Measurements from ENCODE around the gene RSU1. TPM values are rescaled to one million over a fixed set of nuclear protein-coding genes. Genes with fewer than 3 reads are reported as not detected.

RSU1 gene
- polyA plus RNA-seq, 1 donor: 72.4 TPM

- no peak for DNase-seq
These were observed 81.6 kb downstream of the RSU1 start for GRCh38 chr10:16735671-16736070.

GRCh38 chr10:16732376-16732775, 84.8 kb downstream of the RSU1 start:
- DNase-seq: no peak

- no peak for DNase-seq
These were observed 89.0 kb downstream of the RSU1 start for GRCh38 chr10:16728266-16728665.

- no peak for DNase-seq
These were observed 89.6 kb downstream of the RSU1 start for GRCh38 chr10:16727666-16728065.

GRCh38 chr10:16724509-16724908, 92.7 kb downstream of the RSU1 start:
- no peak for DNase-seq

- DNase-seq: no peak
These were observed 96.4 kb downstream of the RSU1 start for GRCh38 chr10:16720812-16721211.

GRCh38 chr10:16717622-16718395, 99.4 kb downstream of the RSU1 start:
- DNase-seq: peak; percentile 17

- DNase-seq: no peak
These were observed 101.2 kb downstream of the RSU1 start for GRCh38 chr10:16716051-16716450.

- DNase-seq: no peak
These were observed 103.9 kb downstream of the RSU1 start for GRCh38 chr10:16713290-16713689.

GRCh38 chr10:16712883-16713282, 104.3 kb downstream of the RSU1 start:
- DNase-seq: no peak

- DNase-seq: no peak
These were observed 116.9 kb downstream of the RSU1 start for GRCh38 chr10:16700331-16700730.

- no peak for DNase-seq
These were observed 117.7 kb downstream of the RSU1 start for GRCh38 chr10:16699435-16700057.

- no peak for DNase-seq
These were observed 118.8 kb downstream of the RSU1 start for GRCh38 chr10:16698461-16698860.

- no peak for DNase-seq
These were observed 126.8 kb downstream of the RSU1 start for GRCh38 chr10:16690417-16690816.

- DNase-seq: no peak
These were observed 127.5 kb downstream of the RSU1 start for GRCh38 chr10:16689696-16690095.

- no peak for DNase-seq
These were observed 128.0 kb downstream of the RSU1 start for GRCh38 chr10:16689227-16689626.

- DNase-seq: no peak
These were observed 130.9 kb downstream of the RSU1 start for GRCh38 chr10:16686054-16686902.

- no peak for DNase-seq
These were observed 131.7 kb downstream of the RSU1 start for GRCh38 chr10:16685551-16685950.

- no peak for DNase-seq
These were observed 135.7 kb downstream of the RSU1 start for GRCh38 chr10:16681521-16681920.

- no peak for DNase-seq
These were observed 137.7 kb downstream of the RSU1 start for GRCh38 chr10:16679511-16679910.

GRCh38 chr10:16675334-16675733, 141.9 kb downstream of the RSU1 start:
- DNase-seq: peak; percentile 5

GRCh38 chr10:16674147-16674703, 143.0 kb downstream of the RSU1 start:
- no peak for DNase-seq

GRCh38 chr10:16673443-16673842, 143.8 kb downstream of the RSU1 start:
- no peak for DNase-seq

Data from hindlimb muscle (tissue), 1 donor.